COLO668 (cell line): ENCODE measurements around the gene B3GNT4.
A peak's percentile ranks its signal among the peaks of the same experiment; 100 is the strongest.
"Not testable (repeated sequence)": the region's sequence is repeated elsewhere in the genome, so short reads cannot be mapped to it uniquely, and the experiment has no call there.

Source experiments
- DNase-seq: peaks from one replicate; lab custom pipeline; 2025; ENCODE audit not compliant: unreplicated experiment; lab: John Stamatoyannopoulos, UW

The B3GNT4 gene

DNA sequence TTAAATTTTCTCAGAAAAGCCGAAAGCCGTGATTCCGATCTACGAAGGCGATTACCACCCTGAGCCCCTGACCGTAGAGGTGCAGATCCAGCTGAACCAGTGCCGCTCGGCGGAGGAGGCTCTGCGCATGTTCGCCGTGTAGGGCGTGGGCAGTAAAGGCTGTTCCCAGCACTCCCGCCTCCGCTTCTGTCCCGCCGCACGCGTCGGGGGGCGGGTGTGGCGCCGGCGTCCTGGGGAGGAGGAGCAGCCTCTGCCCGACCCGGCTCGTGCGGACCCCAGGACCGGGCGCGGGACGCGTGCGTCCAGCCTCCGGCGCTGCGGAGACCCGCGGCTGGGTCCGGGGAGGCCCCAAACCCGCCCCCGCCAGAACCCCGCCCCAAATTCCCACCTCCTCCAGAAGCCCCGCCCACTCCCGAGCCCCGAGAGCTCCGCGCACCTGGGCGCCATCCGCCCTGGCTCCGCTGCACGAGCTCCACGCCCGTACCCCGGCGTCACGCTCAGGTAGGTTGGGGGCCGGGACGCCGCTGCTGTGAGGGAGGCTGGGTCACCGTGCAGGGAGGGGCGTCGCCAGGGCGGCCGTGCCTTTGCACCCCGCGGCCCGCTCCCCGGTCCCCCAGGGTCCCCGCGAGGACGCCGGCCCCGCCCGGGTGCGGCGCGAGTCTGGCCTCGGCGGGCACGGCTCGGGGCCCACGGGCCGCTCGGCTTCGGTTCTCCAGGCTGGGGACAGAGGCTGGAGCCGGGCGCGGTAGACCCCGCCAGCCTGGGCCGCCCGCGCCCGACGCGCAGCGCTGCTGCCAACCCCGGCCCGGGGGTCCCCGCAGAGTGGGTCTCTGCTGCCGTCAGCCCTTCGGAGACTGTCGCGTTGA is at the start of gene B3GNT4:
Gene B3GNT4, plus strand, starts transcription at position 409 of the 866 bp plus-strand sequence. CDS start 910 bp downstream, outside the sequence.
- peak; percentile 78 for DNase-seq

DNA sequence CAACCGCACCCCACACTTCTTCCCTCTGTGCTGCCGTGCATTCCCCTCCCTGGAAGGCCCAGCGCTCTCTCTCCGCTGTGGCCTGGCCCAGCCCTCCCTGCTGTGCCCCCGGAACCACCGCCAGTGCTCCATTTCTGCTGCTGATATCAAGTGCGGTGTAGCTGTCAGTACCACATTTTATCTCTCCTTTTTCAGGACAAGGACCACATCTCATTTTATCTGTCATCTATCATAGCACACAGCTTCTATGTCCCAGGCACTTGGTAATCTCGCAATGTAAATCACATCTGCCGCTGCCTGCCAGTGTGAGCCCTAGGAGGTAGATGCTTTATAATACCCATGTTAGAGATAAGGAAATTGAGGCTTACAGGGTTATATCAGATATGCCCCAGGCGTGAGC is 47.8 kb upstream of the B3GNT4 start:
- no peak for DNase-seq

DNA sequence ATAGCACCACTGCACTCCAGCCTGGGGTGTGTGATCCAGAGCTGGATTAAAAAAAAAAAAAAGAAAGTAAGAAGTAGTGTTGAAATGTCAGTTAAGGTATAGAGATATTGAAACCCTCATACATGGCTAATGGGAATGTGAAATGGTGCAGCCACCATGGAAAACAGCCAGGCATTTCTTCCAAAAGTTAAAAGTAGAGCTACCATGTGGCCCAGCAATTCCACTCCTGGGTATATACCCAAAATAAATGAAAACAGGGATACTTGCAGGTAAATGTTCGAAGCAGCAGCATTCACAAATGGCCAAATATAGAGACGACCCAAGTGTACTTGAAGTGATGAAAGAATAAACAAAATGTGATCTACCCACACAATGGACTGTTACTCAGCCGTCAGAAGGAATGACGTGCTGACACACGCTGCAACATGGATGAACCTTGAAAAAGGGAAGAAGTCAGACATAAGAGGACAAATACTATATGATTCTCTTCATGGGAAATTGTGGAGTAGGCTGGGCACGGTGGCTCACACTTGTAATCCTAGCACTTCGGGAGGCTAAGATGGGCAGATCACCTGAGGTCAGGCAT is 44.7 kb upstream of the B3GNT4 start:
- DNase-seq, result no peak

DNA sequence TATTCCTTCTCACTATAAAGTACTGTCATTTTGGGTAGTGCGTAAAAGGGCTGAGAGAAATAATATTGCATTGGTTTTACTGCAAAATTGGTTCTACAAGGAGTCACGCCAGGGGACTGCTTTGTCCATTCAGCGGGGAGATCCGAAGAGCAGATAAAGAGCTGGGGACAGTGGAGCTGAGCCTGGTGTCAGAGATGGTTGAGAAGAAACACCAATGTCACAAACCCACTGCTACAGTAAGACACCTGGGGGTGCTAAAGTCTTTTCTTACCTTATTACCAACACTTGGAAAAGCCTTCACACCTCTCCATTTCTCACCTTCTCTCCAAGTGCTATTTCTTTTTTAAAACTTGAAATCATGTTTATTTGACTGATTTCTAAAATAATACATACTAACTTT is 43.6 kb upstream of the B3GNT4 start:
- no peak for DNase-seq

DNA sequence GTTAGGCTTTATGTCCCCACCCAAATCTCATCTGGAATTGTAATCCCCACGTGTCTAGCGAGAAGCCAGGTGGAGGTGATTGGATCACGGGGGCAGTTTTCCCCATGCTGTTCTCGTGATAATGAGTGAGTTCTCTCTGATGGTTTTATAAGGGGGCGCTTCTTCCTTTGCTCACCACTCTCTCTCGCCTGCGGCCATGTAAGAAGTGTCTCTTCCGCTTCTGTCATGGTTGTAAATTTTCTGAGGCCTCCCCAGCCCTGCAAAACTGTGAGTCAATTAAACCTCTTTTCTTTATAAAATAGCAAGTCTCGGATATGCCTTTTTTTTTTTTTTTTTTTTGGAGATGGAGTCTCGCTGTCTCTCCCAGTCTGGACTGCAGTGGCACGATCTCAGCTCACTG is 42.7 kb upstream of the B3GNT4 start:
- no peak for DNase-seq

DNA sequence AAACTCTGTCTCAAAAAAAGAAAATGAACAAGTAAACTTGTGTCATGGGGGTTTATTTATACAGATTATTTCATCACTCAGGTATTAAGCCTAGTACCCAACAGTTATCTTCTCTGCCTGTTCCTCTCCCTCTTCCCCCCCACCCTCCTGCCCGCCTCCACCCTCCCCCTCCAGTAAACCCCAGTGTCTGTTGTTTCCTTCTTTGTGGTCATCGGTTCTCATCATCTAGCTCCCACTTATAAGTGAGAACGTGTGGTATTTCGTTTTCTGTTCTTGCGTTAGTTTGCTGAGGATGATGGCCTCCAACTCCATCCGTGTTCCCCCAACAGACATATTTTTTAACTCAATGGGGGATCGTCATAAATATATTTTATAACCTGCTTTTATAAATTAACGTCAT is 41.8 kb upstream of the B3GNT4 start:
- no peak for DNase-seq

DNA sequence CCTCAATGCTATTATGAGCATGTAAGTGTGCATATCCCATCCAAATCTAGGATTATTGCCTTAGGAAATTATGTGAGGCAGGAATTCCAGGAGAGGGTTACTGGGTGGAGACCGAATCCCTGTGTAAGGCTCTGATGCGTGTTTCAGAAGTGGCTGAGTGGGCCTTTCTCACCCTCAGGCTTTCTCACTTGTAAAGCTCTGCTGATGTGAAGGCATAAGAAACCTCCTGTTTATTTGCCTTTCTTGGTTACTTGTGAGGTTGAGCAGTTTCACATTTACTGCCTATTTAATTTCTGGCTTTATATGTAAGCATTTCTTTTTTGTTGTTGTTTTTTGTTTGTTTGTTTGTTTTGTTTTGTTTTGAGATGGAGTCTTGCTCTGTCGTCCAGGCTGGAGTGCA is 40.5 kb upstream of the B3GNT4 start:
- no peak for DNase-seq

DNA sequence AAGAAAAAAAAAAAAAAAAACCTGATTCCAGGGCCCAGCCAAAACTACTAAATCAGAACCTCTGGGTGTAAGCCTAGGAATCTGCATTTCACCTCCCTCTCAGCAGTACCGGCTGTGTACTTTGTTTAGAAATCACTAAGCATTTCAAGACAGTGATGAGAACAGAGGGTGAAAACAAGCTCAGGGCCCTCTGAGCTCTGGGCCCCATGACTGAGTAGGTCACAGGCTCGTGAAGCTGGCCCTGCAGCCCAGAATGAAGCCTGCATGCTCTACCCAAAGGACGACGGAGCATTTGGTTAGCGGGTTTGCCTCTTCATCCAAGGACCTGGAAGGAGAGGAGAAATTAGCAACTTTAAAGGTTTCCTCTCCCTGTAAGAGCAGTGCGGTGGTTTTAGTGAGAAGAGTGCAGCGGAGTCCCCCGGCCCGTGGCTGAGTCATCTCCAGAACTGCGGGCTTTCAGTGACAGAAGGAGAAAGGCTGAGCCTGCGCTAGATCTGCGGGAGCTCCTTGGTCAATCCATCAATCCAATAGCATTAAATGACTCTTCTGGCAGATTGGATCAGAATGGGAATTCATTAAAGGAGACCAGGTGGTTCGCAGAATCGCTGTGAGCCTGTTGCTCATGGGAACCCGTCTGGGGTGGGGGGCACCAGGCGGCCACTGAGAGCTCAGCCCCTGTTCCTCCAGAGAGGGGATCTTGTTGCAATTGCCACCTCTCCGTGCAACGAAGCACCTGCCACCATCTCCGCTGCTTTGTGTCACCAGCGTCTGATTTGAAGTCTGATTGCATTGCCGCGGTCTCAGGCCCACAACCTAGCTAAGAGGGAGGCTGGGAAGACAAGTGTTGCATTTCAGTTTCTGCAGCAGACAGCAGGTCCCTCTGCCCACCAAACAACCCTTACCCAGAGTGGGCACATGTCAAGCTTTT is 36.8 kb upstream of the B3GNT4 start:
- DNase-seq, result no peak

DNA sequence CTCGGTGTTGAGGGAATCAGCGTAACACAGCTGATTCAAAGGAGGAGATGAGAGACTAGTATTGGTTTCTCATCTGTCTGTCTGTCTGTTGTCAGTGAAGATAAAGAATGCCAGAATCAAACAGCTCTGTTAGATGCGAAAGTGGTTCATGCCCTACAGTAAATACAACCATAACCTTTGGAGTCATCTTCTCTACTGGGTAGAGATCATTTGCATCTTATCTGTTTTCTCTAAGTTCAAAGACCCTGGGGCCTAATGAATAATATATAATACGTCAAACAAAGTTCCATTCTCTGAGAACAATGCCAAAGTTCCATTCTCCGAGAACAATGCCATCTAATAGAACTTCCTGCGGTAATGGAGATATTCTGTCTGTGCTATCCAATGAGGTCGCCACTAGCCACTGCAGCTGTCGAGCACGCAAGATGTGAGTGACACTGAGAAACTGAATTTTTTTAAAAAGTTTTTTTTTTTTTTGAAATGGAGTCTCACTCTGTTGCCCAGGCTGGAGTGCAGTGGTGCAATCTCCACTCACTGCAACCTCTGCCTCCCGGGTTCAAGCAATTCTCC is 36.1 kb upstream of the B3GNT4 start:
- DNase-seq, result no peak

DNA sequence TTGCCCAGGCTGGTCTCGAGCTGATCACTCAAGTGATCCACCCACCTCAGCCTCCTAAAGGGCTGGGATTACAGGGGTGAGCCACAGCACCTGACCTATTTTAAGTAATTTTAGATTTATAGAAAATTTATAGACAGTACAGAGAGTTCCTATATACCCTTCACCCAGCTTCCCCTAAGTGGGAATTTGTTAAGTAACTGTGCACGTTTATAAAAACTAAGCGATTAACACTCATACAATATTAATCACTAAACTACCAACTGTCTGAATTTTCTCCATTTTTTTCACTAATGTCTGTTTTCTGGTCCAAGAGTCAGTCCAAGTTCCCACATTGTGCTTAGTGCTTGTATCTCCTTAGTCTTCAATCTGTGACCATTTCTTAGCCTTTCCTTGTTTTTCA is 35.0 kb upstream of the B3GNT4 start:
- no peak for DNase-seq

DNA sequence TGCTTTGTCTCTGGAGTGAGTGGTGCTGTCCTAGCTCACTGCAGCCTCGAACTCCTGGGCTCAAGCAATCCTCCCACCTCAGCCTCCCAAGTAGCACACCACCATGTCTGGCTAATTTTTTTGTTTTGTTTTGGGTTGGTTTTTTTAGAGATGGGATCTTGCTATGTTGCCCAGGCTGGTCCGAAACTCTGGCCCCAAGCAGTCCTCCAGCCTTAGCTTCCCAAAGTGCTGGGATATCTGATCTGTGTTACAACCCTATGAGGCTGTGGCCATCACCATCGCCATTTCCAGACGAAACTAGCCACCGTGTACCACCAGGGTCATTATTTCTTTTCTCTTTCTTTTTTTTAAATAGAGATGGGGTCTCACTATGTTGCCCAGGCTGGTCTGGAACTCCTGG is 32.1 kb upstream of the B3GNT4 start:
- no peak for DNase-seq

DNA sequence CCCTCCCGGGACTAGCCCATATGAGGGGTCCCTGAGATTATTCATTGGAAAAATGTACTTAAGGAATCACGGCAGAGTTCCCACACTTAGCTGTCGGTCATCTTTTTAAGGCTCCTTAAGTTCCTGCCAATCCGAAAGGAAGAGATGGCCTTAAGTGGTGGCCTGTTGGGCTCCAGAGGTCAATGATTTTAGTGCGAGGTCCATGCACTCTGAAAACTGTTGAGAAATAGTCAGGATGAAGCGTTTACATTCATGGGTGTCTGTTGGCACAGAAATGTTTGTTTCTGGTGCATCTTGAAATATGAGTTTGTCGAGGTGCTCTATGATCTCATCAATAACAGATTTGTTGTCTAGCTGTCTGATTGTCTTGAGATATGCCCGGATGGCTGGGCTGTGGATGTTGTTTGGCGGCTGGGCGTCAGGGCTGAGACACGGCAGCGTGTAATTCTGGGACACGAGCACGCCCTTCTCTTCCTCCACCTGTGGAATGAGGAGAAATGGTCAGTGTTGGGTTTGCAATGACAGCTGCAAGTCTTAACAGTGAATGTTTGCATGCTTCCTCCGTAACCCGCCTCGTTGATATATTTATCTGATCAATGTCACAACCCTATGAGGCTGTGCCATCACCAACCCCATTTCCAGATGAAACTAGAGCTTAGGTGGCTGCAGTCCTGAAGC is 31.1 kb upstream of the B3GNT4 start:
- no peak for DNase-seq

DNA sequence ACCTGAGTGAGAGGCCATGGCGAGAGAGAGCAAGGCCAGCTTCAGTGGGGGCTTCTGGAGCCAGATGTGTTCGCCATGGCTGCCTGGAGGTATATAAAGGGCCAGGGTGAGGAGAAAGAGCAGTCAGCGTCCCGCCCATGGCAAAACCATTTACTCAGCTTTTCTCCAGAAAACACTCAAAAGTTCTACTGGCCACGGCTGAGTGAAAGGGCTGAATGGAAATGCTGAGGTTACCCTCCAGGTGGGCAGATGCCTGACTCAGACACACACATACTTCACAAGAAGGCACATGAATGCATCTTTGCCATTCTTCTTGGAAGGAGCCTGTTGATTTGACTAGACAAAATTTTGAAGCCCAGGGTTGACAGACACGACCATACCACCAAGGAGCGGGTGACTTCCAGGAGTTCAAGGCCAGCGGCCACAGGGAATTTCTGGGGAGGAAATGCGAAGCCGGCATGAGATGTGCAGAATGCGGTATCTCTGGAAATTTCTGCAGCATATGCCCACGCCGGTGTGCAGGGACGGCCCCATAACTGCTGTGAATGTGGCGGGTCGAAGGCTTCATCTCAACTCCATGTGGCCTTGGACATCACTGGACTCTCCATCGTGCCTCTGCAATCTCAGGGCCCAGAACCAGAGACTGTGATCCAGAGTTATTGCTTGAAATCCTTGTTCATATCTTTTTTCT is 29.2 kb upstream of the B3GNT4 start, which contains the start of gene IL31:
Gene IL31, minus strand, starts transcription at position 67 of the 691 bp plus-strand sequence. Its CDS starts 49 bp downstream, at position 18.
- DNase-seq, result no peak

DNA sequence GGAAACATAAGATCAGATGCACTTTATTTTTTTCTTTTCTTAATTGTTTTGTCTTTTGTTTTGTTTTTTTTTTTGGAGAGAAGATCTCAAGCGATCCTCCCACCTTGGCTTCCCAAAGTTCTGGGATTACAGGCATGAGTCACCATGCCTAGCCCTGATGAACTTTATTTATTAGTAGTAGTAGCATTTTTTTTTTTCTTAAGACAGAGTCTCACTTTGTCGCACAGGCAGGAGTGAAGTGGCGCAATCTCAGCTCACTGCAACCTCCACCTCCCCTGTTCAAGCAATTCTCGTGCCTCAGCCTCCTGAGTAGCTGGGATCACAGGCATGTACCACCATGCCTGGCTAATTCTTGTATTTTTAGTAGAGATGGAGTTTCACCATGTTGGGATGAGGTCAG is 27.0 kb upstream of the B3GNT4 start:
- DNase-seq, result not testable (repeated sequence)

DNA sequence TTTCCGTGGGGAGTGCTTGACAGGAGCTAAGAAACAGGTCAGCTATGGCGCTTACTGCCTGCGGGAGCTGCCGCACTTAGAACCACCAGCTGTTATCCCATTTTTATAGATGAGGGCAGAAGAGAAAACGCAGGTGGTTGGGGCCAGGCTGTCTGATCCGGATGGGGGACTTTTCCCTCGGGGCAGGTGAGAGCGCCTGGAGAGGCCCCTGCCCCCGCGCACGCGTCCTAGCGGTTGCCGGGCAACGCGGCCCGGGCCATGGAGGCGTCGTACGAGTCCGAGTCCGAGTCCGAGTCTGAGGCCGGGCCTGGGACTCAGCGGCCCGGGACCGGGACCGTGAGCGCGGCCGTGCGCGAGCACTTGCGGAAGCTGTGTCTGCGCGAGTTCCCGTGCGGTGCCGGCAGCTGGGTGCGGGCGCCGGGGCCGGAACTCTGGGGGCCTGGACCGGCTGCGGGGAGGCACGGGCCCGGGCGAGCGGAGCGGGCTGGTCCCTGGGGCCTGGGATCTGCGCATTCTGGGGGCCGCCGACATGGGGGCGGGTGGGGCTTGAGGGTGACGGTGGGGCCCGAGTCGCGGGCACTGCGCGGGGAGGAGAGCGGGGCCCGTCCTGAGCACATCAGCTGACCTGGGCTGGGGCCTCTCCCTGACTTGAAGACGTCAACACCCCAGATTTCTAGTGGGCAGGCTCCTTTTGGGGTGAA is 20.5 kb upstream of the B3GNT4 start, which contains the start of gene LRRC43:
Gene LRRC43, plus strand, starts transcription at position 237 of the 701 bp plus-strand sequence. Its CDS starts 22 bp downstream, at position 259.
- peak; percentile 95 for DNase-seq

DNA sequence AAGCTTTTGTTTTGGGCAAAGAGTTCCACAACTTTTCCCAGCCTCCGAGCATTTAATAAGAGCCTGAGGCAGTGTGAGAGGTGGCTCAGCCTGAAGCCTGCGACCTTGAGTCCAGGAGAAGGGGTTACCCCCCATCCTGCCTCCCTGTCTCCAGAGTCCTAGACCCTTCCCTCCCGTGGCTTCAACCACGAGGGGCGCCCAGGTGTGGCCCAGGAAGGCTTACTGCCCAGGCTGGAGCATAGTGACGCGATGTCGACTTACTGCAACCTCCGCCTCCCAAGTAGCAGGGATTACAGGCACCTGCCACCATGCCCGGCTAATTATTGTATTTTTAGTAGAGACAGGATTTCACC is 19.9 kb upstream of the B3GNT4 start:
- no peak for DNase-seq

DNA sequence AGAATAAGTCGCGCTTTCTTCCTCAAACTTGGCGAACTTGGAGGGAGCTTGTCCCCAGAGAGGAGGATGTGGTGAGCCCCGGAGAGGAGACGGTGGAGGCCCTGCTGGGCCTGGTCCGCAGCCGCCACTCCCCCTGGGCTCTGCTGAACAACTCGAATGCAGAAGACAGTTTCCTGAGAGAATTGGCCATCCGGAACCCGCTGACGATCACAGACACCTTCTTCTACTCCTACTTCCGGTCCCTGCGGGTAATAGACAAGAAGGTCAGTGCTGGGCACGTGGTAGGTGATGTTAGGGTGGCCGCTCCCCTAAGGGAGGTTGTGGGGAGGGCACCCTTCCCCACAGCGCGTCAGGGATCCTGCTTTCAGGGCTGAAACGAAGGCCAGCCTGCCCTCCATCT is 19.0 kb upstream of the B3GNT4 start:
- no peak for DNase-seq

DNA sequence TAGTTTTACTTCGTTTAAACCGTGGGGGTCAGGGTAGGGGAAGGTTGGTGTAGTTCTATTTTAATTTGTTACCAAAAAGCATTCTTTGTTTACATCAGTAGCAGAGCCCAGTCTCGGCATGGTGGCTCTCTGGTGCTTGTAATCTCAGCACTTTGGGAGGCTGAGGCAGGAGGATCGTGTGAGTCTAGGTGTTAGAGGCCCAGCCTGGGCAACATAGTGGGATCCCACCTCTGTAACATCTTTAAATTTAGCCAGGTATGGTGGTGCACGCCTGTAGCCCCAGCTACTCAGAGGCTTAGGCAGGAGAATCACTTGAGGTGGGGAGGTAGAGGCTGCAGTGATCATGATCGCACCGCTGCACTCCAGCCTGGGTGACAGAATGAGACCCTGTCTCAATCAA is 18.4 kb upstream of the B3GNT4 start:
- no peak for DNase-seq

DNA sequence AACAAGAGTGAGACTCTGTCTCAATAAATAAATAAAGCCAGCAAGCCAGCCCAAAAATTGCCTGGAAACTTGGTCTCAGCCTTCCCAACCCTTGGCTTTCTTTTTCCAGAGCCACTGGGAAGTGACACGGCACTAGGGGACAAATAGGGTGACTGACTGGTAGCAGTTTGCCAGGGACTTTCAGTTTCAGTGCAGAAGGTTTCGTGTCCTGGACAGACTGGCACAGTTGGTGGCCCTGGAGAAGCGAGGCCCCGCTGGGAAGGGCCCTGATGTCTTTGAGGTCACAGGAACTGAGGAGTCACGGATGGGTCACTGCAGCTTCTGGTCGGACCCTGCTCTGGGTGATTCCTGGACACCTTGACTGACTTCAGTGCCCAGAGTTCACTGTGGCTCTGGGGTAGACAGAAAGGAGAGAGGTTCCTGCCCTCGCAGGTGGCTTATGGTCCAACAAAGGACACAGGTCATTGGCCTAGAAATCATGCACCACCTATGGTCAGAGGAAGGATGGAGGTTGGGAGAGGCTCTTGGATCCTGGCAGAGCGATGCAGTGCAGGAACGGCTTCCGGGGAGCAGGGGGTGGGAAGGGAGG is 17.9 kb upstream of the B3GNT4 start:
- no peak for DNase-seq
